Dermis blood vessel endothelial cell (primary cell): Measurements from ENCODE around the gene CFAP100. TPM values are rescaled to one million over a fixed set of nuclear protein-coding genes. Genes with fewer than 3 reads are reported as not detected.

Experiments
- DNase-seq: peaks from one replicate; pipeline ENCODE4 v3.0.0; 2010
- total RNA-seq: library from RNA; depleted of rRNA; stranded (reverse); fragments of >200 nt; gene quantifications from 2 replicates; pipeline ENCODE4 v1.2.3, GENCODE V29; 2014

The CFAP100 gene
- total RNA-seq, 1 donor from 2014 or later: not detected

GRCh38 chr3:126406389-126407296, 11.9 kb downstream of the CFAP100 start:
- no peak for DNase-seq

- DNase-seq: no peak
Measured at GRCh38 chr3:126407412-126408044, 12.8 kb downstream of the CFAP100 start.

- DNase-seq: no peak
Measured at GRCh38 chr3:126408099-126408498, 13.4 kb downstream of the CFAP100 start.

- no peak for DNase-seq
Measured at GRCh38 chr3:126412841-126413692, 18.4 kb downstream of the CFAP100 start.

- no peak for DNase-seq
Measured at GRCh38 chr3:126413693-126414080, 19.0 kb downstream of the CFAP100 start.

- no peak for DNase-seq
Measured at GRCh38 chr3:126414406-126414805, 19.7 kb downstream of the CFAP100 start.

- no peak for DNase-seq
Measured at GRCh38 chr3:126414961-126415660, 20.4 kb downstream of the CFAP100 start.

- DNase-seq: no peak
Measured at GRCh38 chr3:126415661-126416591, 21.2 kb downstream of the CFAP100 start.

- no peak for DNase-seq
Measured at GRCh38 chr3:126416943-126417342, 22.2 kb downstream of the CFAP100 start.

- DNase-seq: no peak
Measured at GRCh38 chr3:126417515-126417914, 22.8 kb downstream of the CFAP100 start.

- DNase-seq: no peak
Measured at GRCh38 chr3:126417981-126418530, 23.3 kb downstream of the CFAP100 start.

- no peak for DNase-seq
Measured at GRCh38 chr3:126418661-126419131, 24.0 kb downstream of the CFAP100 start.

GRCh38 chr3:126419151-126419703, 24.5 kb downstream of the CFAP100 start:
- no peak for DNase-seq

- DNase-seq: no peak
Measured at GRCh38 chr3:126419886-126420786, 25.4 kb downstream of the CFAP100 start.

GRCh38 chr3:126421573-126422119, 26.9 kb downstream of the CFAP100 start:
- DNase-seq: no peak

GRCh38 chr3:126422121-126422520, 27.4 kb downstream of the CFAP100 start:
- no peak for DNase-seq

GRCh38 chr3:126422571-126423091, 27.9 kb downstream of the CFAP100 start:
- DNase-seq: no peak

- DNase-seq: no peak
Measured at GRCh38 chr3:126423191-126424038, 28.7 kb downstream of the CFAP100 start.
